Prostate gland (tissue), 2 donors: ENCODE results near the gene SCNN1G. TPM values are rescaled to one million over a fixed set of nuclear protein-coding genes. Genes with fewer than 3 reads are reported as not detected.

ENCODE experiments used
- DNase-seq: peaks from one replicate; pipeline ENCODE4 v3.0.0-alpha.2; 2019; ENCODE audit warnings: low spot score
- H3K27ac ChIP-seq, 2 donors: fragments of 200-600 bp; sonication (generic); 2 replicates each; pipeline ENCODE4 v1.5.1; 2017 to 2019
- H3K27me3 ChIP-seq: fragments of 200-600 bp; sonication (generic); replicated peaks from 2 replicates; pipeline ENCODE4 v1.5.1; 2019; ENCODE audit not compliant: insufficient read depth
- H3K36me3 ChIP-seq, 2 donors: fragments of 200-600 bp; sonication (generic); 1 replicate in 1 of 2; 2 replicates in 1 of 2; pipeline versions ENCODE4 v1.5.1 to v1.8.1; 2017 to 2019
- H3K4me1 ChIP-seq: fragments of 200-600 bp; sonication (generic); replicated peaks from 2 replicates; pipeline ENCODE4 v1.5.1; 2019
- H3K4me3 ChIP-seq, 2 donors: fragments of 200-600 bp; sonication (generic); 2 replicates each; pipeline ENCODE4 v1.5.1; 2017 to 2019
- H3K9me3 ChIP-seq: fragments of 200-600 bp; sonication (generic); 2 replicates; pipeline ENCODE4 v1.5.1; 2017
- CTCF ChIP-seq, 4 experiments: fragments of 200-600 bp in 2 of 4; fragments of 450-650 bp in 2 of 4; sonication (generic) in 2 of 4; IDR thresholded peaks; 1 replicate in 3 of 4; 2 replicates in 1 of 4; pipeline ENCODE4 v1.5.1; 2016 to 2019; ENCODE audit warnings: antibody characterized with exemption in 4 of 4, mild to moderate bottlenecking in 2 of 4, moderate library complexity in 2 of 4
- POLR2A ChIP-seq: fragments of 450-650 bp; IDR thresholded peaks from one replicate; pipeline ENCODE4 v1.6.1; 2016; ENCODE audit warnings: antibody characterized with exemption, mild to moderate bottlenecking
- POLR2AphosphoS5 ChIP-seq: sonication (generic); formaldehyde crosslinking; IDR thresholded peaks from one replicate; pipeline ENCODE4 v1.6.1; 2017; ENCODE audit warnings: antibody characterized with exemption
- WGBS: methylation state at CpG from one replicate; pipeline ENCODE4 v1.1.5; 2018; 5-methylcytosine and 5-hydroxymethylcytosine counted together
- intact Hi-C: fragments of 100-400 bp; cut with DNase I; formaldehyde crosslinking; loops from one replicate; pipeline ENCODE4 v1.14.2; 2022
- total RNA-seq, 2 donors: library from RNA; depleted of rRNA; stranded (reverse); fragments of >200 nt; gene quantifications; one replicate each; pipeline ENCODE4 v1.1.0, GENCODE V29; 2016

SCNN1G gene
- total RNA-seq, 2 donors from 2014 or later: 8.6 to 11.1 TPM

DNA sequence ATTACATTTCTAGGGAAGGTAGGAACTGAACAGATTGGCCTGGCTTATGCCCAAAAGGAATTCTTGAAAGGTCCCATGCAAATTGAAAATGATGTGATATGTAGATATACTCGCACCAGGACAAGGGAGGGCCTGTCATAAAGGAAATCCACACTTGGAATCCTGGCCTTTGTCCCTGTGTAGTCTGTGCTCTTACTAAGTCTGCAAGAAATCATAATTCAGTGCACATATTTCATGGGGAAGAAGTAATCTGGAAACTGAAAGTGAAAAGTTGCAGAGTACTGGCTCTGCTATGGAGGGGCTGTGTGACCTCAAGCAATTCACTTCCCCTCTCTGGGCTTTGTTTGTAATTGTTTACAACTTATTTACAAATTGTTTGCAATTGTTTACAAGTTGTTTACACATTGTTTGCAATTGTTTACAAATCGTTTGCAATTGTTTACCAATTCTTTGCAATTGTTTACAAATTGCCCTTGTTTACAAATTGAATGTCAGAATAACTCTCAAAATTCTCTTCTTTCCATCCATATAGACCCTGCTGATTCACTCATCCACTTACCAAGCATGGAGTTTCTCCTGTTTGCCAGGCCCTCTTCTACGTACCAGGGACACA is 12.9 kb downstream of the SCNN1G start:
- intact Hi-C loops: no loop called here
- Histone ChIP-seq H3K36me3 (no peaks in the 10 kb centered on the region), H3K4me1 (no peaks in the 10 kb centered on the region), H3K27me3 (no peaks in the 10 kb centered on the region), H3K4me3 (no peak overlapping the region), H3K27ac (no peak overlapping the region), H3K9me3 (no peaks in the 10 kb centered on the region)
- WGBS: 61% methylated on average over 3 of the region's 3 CpGs
- TF ChIP-seq POLR2A (no peak), CTCF (IDR thresholded peaks at IDR 0.05) (no peak), POLR2AphosphoS5 (no peak)
- no peak for DNase-seq

DNA sequence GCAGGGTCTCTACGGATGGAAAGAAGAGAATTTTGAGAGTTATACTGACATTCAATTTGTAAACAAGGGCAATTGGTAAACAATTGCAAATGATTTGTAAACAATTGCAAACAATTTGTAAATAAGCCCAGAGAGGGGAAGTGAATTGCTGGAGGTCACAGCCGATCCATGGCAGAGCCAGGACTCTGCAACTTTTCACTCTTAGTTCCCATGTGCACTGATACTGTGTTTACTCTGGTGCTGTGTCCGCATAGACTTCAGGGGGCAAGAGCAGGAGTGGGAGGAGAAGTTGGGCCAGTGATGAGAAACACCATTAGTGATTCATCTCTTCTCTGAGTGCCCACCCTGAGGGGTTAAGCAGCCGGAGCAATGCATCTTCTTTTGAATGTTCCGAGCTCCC is 14.0 kb downstream of the SCNN1G start:
- intact Hi-C loops: no loop called here
- no peaks in the 10 kb centered on the region for H3K4me1 ChIP-seq
- 59% methylated on average over 5 of the region's 5 CpGs for WGBS
- H3K9me3 ChIP-seq: no peaks in the 10 kb centered on the region
- no peak for TF ChIP-seq CTCF (IDR thresholded peaks at IDR 0.05)
- no peak for TF ChIP-seq POLR2A
- TF ChIP-seq POLR2AphosphoS5: no peak
- no peak overlapping the region for H3K4me3 ChIP-seq
- H3K27me3 ChIP-seq: no peaks in the 10 kb centered on the region
- H3K36me3 ChIP-seq: no peaks in the 10 kb centered on the region
- no peak for DNase-seq
- H3K27ac ChIP-seq: no peak overlapping the region

- WGBS: 63% methylated on average over 1 of the region's 1 CpG
- H3K4me1 ChIP-seq: peaks cover 2% of the 10 kb centered on the region
- no peak for DNase-seq
- H3K4me3 ChIP-seq: no peak overlapping the region
- no peaks in the 10 kb centered on the region for H3K9me3 ChIP-seq
- intact Hi-C loops: no loop called here
- H3K27me3 ChIP-seq: no peaks in the 10 kb centered on the region
- TF ChIP-seq POLR2A: no peak
- TF ChIP-seq CTCF (IDR thresholded peaks at IDR 0.05): no peak
- TF ChIP-seq POLR2AphosphoS5: no peak
- H3K27ac ChIP-seq: no peak overlapping the region
- H3K36me3 ChIP-seq: no peaks in the 10 kb centered on the region
Observed at GRCh38 chr16:23202166-23202565, 19.6 kb downstream of the SCNN1G start.

DNA sequence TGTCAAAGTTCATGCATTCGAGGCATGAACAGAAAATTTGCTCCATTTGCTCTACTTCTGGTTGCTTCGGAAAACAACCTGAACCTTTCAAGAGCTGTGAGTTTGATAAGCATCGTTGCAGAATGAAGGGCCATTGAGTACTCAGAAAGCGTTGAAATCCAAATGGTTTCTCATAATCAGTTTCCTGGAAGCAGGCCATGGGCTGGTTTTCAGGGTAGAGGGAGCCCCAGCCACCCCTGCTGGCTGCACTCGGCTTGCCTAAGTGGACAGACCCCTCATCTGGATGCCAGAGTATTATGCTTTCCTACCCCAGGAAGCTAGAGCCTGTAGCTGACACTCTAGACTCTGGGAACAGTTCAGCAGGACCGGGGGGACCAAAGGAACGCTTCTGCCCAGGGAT is 24.4 kb downstream of the SCNN1G start:
- Histone ChIP-seq H3K4me3 (no peak overlapping the region), H3K36me3 (no peaks in the 10 kb centered on the region), H3K27ac (no peak overlapping the region), H3K9me3 (no peaks in the 10 kb centered on the region), H3K4me1 (peaks cover 8% of the 10 kb centered on the region), H3K27me3 (no peaks in the 10 kb centered on the region)
- TF ChIP-seq CTCF (IDR thresholded peaks at IDR 0.05) (no peak), POLR2AphosphoS5 (no peak), POLR2A (no peak)
- no peak for DNase-seq
- intact Hi-C loops: no loop called here
- 64% methylated on average over 7 of the region's 7 CpGs for WGBS

GRCh38 chr16:23207485-23207884 is 24.9 kb downstream of the SCNN1G start:
- TF ChIP-seq POLR2A: no peak
- no peak for TF ChIP-seq CTCF (IDR thresholded peaks at IDR 0.05)
- TF ChIP-seq POLR2AphosphoS5: no peak
- DNase-seq: no peak

More at GRCh38 chr16:23207485-23207884, 24.9 kb downstream of the SCNN1G start:
- Histone ChIP-seq H3K4me3 (no peak overlapping the region), H3K27me3 (no peaks in the 10 kb centered on the region), H3K9me3 (no peaks in the 10 kb centered on the region), H3K36me3 (no peaks in the 10 kb centered on the region), H3K4me1 (peaks cover 8% of the 10 kb centered on the region), H3K27ac (no peak overlapping the region)
- WGBS: 33% methylated on average over 3 of the region's 3 CpGs
- intact Hi-C loops: no loop called here
